BLaER1 (cell line): Measurements from ENCODE around the gene ING5.
"Not testable (repeated sequence)": the region's sequence is repeated elsewhere in the genome, so short reads cannot be mapped to it uniquely, and the experiment has no call there.

Experiments used
- H3K27ac ChIP-seq: shearing (Covaris generic); formaldehyde crosslinking; 2 replicates; pipeline ENCODE4 v1.8.1; 2022
- H3K27me3 ChIP-seq: shearing (Covaris generic); formaldehyde crosslinking; 2 replicates; pipeline ENCODE4 v1.8.1; 2022
- H3K36me3 ChIP-seq: shearing (Covaris generic); formaldehyde crosslinking; 2 replicates; pipeline ENCODE4 v1.8.1; 2022
- H3K4me1 ChIP-seq: shearing (Covaris generic); formaldehyde crosslinking; 2 replicates; pipeline ENCODE4 v1.8.1; 2022
- H3K4me2 ChIP-seq: shearing (Covaris generic); formaldehyde crosslinking; 2 replicates; pipeline ENCODE4 v1.8.1; 2022
- H3K4me3 ChIP-seq: shearing (Covaris generic); formaldehyde crosslinking; 2 replicates; pipeline ENCODE4 v1.8.1; 2022
- H3K9ac ChIP-seq: shearing (Covaris generic); formaldehyde crosslinking; 2 replicates; pipeline ENCODE4 v1.8.1; 2022
- H3K9me3 ChIP-seq: shearing (Covaris generic); formaldehyde crosslinking; 2 replicates; pipeline ENCODE4 v1.8.1; 2022
- H4K20me1 ChIP-seq: shearing (Covaris generic); formaldehyde crosslinking; 2 replicates; pipeline ENCODE4 v1.8.1; 2022
- Cebpa-rat ChIP-seq: shearing (Covaris generic); IDR thresholded peaks from 2 replicates; pipeline ENCODE4 v1.8.1; 2022

Gene ING5

DNA sequence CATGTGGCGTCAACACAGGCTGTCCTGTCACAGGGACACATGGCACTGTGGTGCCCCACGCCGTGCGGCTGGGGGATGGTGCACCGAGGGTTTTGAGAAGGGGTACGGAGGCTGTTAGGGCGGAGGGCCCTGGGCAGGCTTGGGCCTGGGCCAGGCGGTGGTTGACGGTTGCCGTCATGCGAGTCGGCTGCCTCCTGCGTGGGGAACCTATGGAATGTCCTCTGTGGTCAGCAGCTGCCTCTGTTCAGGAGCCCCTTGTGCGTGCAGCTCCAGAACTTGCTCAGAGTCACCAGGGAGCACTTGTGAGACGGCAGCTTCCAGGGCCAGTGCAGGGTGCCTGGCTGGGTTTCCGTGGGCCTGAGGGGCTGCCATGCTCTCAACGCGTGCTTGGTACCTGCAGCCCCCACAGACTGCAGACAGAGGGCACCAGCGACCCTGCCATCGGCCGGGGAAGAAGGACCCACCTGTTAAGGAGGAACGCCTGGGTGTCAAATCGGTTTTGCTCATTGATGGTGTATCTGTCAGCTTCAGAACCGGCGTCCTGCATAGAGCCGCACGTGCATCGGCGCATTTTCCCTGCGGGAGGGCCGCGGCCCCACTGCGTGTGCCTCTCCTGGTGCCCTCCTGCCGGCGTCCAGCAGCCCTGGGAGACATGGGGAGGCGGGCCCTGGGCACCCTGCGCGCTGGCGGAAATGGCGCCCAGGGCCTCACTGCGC is 22.6 kb downstream of the ING5 start:
- Histone ChIP-seq H4K20me1 (no peaks in the 10 kb centered on the region; the same call in none of the 2 replicates), H3K27ac (no peak overlapping the region), H3K4me1 (peaks cover 78% of the 10 kb centered on the region), H3K9ac (no peak overlapping the region), H3K27me3 (no peaks in the 10 kb centered on the region), H3K4me3 (no peak overlapping the region), H3K36me3 (peaks cover 68% of the 10 kb centered on the region), H3K4me2 (peak overlapping the region; percentile 65), H3K9me3 (peaks cover 27% of the 10 kb centered on the region)
- no peak; the same call in 1 of the 2 replicates for TF ChIP-seq Cebpa-rat

DNA sequence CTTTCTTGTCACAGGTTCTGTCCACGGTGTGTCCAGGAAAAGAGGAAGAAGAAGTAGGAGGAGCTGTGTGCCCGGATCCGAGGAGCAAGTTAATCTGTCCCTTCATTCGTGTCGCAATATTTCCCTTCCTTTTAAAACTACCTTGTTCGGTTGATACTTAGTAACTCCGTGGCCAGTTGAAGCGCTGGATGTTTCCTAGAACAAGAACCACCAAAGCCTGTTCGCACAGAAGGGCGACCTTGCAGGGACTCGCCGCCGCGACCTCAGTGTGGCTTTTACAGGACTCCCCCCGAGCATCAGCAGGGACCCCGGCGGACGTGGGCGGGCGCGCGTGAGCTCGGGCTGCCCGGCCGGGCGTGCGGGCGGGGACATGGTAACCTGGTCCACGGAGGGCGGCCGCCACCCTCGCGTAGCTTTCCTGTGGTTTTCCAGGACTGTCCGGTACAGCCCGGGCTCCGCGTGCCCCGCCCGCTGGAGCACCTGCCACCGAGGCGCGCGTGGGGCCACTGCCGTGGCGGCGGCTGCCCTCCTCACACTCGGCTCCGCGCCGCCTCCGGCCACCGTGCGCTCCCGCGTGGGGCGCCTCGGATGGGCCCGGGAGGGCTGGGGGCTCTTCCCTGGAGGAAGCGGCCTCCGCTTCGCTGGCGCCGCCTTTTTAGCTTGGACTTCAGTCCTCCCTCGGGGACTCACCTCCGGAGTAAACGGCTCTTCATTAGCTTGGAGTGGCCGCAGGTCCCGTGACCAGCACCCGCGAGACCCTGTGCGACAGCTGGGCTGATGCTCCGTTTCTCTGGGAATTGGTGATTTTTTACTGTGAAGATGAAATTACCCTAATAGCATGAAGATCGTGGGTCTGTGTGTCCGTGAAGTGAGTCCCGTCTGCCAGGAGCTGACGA is 23.4 kb downstream of the ING5 start:
- H3K4me3 ChIP-seq, result no peak overlapping the region
- H3K27me3 ChIP-seq, result no peaks in the 10 kb centered on the region
- peak overlapping the region; percentile 65 for H3K4me2 ChIP-seq
- no peak overlapping the region for H3K27ac ChIP-seq
- 0 out of 2 replicates have a peak, but pooled peaks have one; percentile 35 for TF ChIP-seq Cebpa-rat
- peaks cover 60% of the 10 kb centered on the region for H3K36me3 ChIP-seq
- H3K9me3 ChIP-seq, result peaks cover 27% of the 10 kb centered on the region
- no peaks in the 10 kb centered on the region; the same call in none of the 2 replicates for H4K20me1 ChIP-seq
- H3K9ac ChIP-seq, result no peak overlapping the region
- peaks cover 78% of the 10 kb centered on the region for H3K4me1 ChIP-seq

GRCh38 chr2:241726459-241726858 is 24.6 kb downstream of the ING5 start:
- no peak for TF ChIP-seq Cebpa-rat
- H3K4me1 ChIP-seq, result peaks cover 78% of the 10 kb centered on the region
- no peaks in the 10 kb centered on the region for H4K20me1 ChIP-seq
- H3K4me2 ChIP-seq, result peak overlapping the region; percentile 65
- peaks cover 27% of the 10 kb centered on the region for H3K9me3 ChIP-seq
- H3K27ac ChIP-seq, result peak overlapping the region; percentile 72
- peak overlapping the region; percentile 53; the same call in 1 of the 2 replicates for H3K9ac ChIP-seq
- no peak overlapping the region for H3K4me3 ChIP-seq
- H3K27me3 ChIP-seq, result no peaks in the 10 kb centered on the region
- H3K36me3 ChIP-seq, result peaks cover 48% of the 10 kb centered on the region

- H3K36me3 ChIP-seq, result peaks cover 32% of the 10 kb centered on the region
- H3K4me2 ChIP-seq, result no peak overlapping the region; the same call in 1 of the 2 replicates
- no peaks in the 10 kb centered on the region for H4K20me1 ChIP-seq
- peaks cover 85% of the 10 kb centered on the region for H3K4me1 ChIP-seq
- H3K4me3 ChIP-seq, result no peak overlapping the region
- peak overlapping the region; percentile 30; the same call in 1 of the 2 replicates for H3K27ac ChIP-seq
- no peak overlapping the region for H3K9ac ChIP-seq
- no peaks in the 10 kb centered on the region for H3K27me3 ChIP-seq
- no peak for TF ChIP-seq Cebpa-rat
- H3K9me3 ChIP-seq, result peaks cover 15% of the 10 kb centered on the region
These were observed 26.2 kb downstream of the ING5 start for GRCh38 chr2:241728000-241728399.

- H3K9me3 ChIP-seq, result peaks cover 9% of the 10 kb centered on the region
- no peak for TF ChIP-seq Cebpa-rat
- no peak overlapping the region for H3K9ac ChIP-seq
- H3K4me3 ChIP-seq, result no peak overlapping the region
- no peaks in the 10 kb centered on the region for H4K20me1 ChIP-seq
- H3K4me1 ChIP-seq, result peaks cover 91% of the 10 kb centered on the region
- H3K27ac ChIP-seq, result peak overlapping the region; percentile 30; the same call in 1 of the 2 replicates
- peaks cover 26% of the 10 kb centered on the region for H3K36me3 ChIP-seq
- H3K4me2 ChIP-seq, result peak overlapping the region; percentile 7; the same call in 1 of the 2 replicates
- H3K27me3 ChIP-seq, result no peaks in the 10 kb centered on the region
These were observed 26.8 kb downstream of the ING5 start for GRCh38 chr2:241728627-241729026.

DNA sequence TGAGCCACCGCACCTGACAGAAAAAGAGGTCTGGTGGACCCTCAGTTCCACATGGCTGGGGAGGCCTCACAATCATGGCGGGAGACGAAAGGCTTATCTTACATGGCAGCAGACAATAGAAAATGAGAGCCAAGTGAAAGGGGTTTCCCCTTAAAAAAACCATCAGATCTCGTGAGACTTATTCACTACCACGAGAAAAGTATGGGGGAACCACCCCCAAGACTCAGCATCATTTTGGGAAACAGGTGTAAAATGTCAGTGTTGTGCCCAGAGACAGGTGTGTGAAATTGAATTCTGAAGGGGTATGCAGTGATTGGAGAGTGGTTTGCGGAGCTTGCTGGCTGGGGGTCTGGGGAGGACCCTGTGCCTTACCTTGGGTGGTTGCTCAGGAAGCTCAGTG is 28.0 kb downstream of the ING5 start:
- H3K27ac ChIP-seq, result peak overlapping the region; percentile 72; the same call in 1 of the 2 replicates
- H3K4me2 ChIP-seq, result peak overlapping the region; percentile 98
- no peaks in the 10 kb centered on the region for H3K27me3 ChIP-seq
- H4K20me1 ChIP-seq, result no peaks in the 10 kb centered on the region
- H3K4me3 ChIP-seq, result no peak overlapping the region
- H3K9me3 ChIP-seq, result no peaks in the 10 kb centered on the region
- TF ChIP-seq Cebpa-rat, result no peak
- peaks cover 14% of the 10 kb centered on the region for H3K36me3 ChIP-seq
- peaks cover 88% of the 10 kb centered on the region for H3K4me1 ChIP-seq
- H3K9ac ChIP-seq, result no peak overlapping the region

DNA sequence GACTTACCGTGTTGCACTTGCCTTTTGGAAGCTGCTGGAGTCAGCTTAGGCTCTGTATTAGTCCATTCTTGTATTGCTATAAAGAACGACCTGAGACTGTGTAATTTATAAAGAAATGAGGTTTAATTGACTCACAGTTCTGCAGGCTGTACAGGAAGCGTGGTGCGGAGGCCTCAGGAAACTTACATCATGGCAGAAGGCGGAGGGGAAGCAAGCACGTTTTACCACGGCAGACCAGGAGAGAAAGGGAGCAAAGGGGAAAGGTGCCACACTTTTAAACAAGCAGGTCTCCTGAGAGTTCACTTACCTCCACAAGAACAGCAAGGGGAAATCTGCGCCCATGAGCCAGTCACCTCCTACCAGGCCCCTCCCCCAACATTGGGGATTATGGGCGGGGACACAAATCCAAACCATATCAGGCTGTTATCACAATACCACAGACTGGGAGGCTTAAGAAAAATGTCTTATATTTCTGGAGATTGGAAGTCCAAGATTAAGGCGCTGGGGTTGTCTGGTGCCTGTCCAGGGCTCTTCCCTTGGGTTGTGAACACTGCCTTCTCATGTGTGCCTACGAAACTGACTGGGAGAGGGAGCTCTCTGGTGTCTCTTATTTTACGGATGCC is 28.9 kb downstream of the ING5 start:
- TF ChIP-seq Cebpa-rat, result no peak
- H3K27ac ChIP-seq, result peak overlapping the region; percentile 72
- H3K9ac ChIP-seq, result no peak overlapping the region; the same call in 1 of the 2 replicates
- peaks cover 84% of the 10 kb centered on the region for H3K4me1 ChIP-seq
- no peak overlapping the region for H3K4me3 ChIP-seq
- H3K27me3 ChIP-seq, result no peaks in the 10 kb centered on the region
- peaks cover 2% of the 10 kb centered on the region; the same call in 1 of the 2 replicates for H4K20me1 ChIP-seq
- H3K36me3 ChIP-seq, result 0 out of 2 replicates have a peak, but pooled peaks cover 7% of the 10 kb centered on the region
- H3K9me3 ChIP-seq, result no peaks in the 10 kb centered on the region
- H3K4me2 ChIP-seq, result peak overlapping the region; percentile 98

- H3K36me3 ChIP-seq, result peaks cover 12% of the 10 kb centered on the region; the same call in 1 of the 2 replicates
- peak overlapping the region; percentile 53; the same call in 1 of the 2 replicates for H3K9ac ChIP-seq
- H4K20me1 ChIP-seq, H3K9me3 ChIP-seq, H3K27me3 ChIP-seq: not testable (repeated sequence)
- H3K4me3 ChIP-seq, result peak overlapping the region; percentile 81; the same call in 1 of the 2 replicates
- peak overlapping the region; percentile 93 for H3K27ac ChIP-seq
- peaks cover 84% of the 10 kb centered on the region for H3K4me1 ChIP-seq
- peak overlapping the region; percentile 98 for H3K4me2 ChIP-seq
These were observed 30.8 kb downstream of the ING5 start for GRCh38 chr2:241732513-241733186.
